Measurements from ENCODE around the gene PPP4R1.
A peak's percentile ranks its signal among the peaks of the same experiment; 100 is the strongest.

The PPP4R1 gene

GRCh38 chr18:9561759-9562158 is 52.6 kb downstream of the PPP4R1 start:
- TF ChIP-seq TAF1 (IDR thresholded peaks at IDR 0.05; ENCODE audit: borderline replicate concordance, low read depth, low read length) (no peak), POLR2AphosphoS5 (IDR thresholded peaks at IDR 0.05; ENCODE audit: low read depth, low read length) (no peak), POLR2A (IDR thresholded peaks at IDR 0.05; ENCODE audit: low read depth, low read length) (no peak)
- FAIRE-seq = no peak
- no peak for DNase-seq (ENCODE audit: insufficient read length)

- DNase-seq (ENCODE audit: insufficient read length) (no peak), FAIRE-seq (no peak)
- no peak for TF ChIP-seq POLR2AphosphoS5 (IDR thresholded peaks at IDR 0.05; ENCODE audit: low read depth, low read length)
- no peak for TF ChIP-seq TAF1 (IDR thresholded peaks at IDR 0.05; ENCODE audit: borderline replicate concordance, low read depth, low read length)
- no peak for TF ChIP-seq POLR2A (IDR thresholded peaks at IDR 0.05; ENCODE audit: low read depth, low read length)
Observed at GRCh38 chr18:9559253-9559652, 55.1 kb downstream of the PPP4R1 start.

GRCh38 chr18:9558387-9559064 is 55.8 kb downstream of the PPP4R1 start:
- TF ChIP-seq POLR2A (IDR thresholded peaks at IDR 0.05; ENCODE audit: low read depth, low read length) (no peak), TAF1 (IDR thresholded peaks at IDR 0.05; ENCODE audit: borderline replicate concordance, low read depth, low read length) (no peak), POLR2AphosphoS5 (IDR thresholded peaks at IDR 0.05; ENCODE audit: low read depth, low read length) (no peak)
- no peak for DNase-seq (ENCODE audit: insufficient read length)
- no peak for FAIRE-seq

GRCh38 chr18:9557250-9557943 is 57.0 kb downstream of the PPP4R1 start:
- DNase-seq (ENCODE audit: insufficient read length) (no peak), FAIRE-seq (peak; percentile 57)
- TF ChIP-seq TAF1 (IDR thresholded peaks at IDR 0.05; ENCODE audit: borderline replicate concordance, low read depth, low read length) = no peak
- TF ChIP-seq POLR2A (IDR thresholded peaks at IDR 0.05; ENCODE audit: low read depth, low read length) = no peak
- no peak for TF ChIP-seq POLR2AphosphoS5 (IDR thresholded peaks at IDR 0.05; ENCODE audit: low read depth, low read length)

GRCh38 chr18:9552616-9553015 is 61.7 kb downstream of the PPP4R1 start:
- no peak for DNase-seq (ENCODE audit: insufficient read length)
- no peak for FAIRE-seq
- no peak for TF ChIP-seq POLR2A (IDR thresholded peaks at IDR 0.05; ENCODE audit: low read depth, low read length)
- TF ChIP-seq TAF1 (IDR thresholded peaks at IDR 0.05; ENCODE audit: borderline replicate concordance, low read depth, low read length) = no peak
- TF ChIP-seq POLR2AphosphoS5 (IDR thresholded peaks at IDR 0.05; ENCODE audit: low read depth, low read length) = no peak

GRCh38 chr18:9552191-9552590 is 62.2 kb downstream of the PPP4R1 start:
- DNase-seq (ENCODE audit: insufficient read length) = no peak
- TF ChIP-seq POLR2A (IDR thresholded peaks at IDR 0.05; ENCODE audit: low read depth, low read length) = no peak
- TF ChIP-seq TAF1 (IDR thresholded peaks at IDR 0.05; ENCODE audit: borderline replicate concordance, low read depth, low read length) = no peak
- no peak for TF ChIP-seq POLR2AphosphoS5 (IDR thresholded peaks at IDR 0.05; ENCODE audit: low read depth, low read length)
- no peak for FAIRE-seq

- DNase-seq (ENCODE audit: insufficient read length) (no peak), FAIRE-seq (no peak)
- no peak for TF ChIP-seq POLR2AphosphoS5 (IDR thresholded peaks at IDR 0.05; ENCODE audit: low read depth, low read length)
- no peak for TF ChIP-seq POLR2A (IDR thresholded peaks at IDR 0.05; ENCODE audit: low read depth, low read length)
- no peak for TF ChIP-seq TAF1 (IDR thresholded peaks at IDR 0.05; ENCODE audit: borderline replicate concordance, low read depth, low read length)
Observed at GRCh38 chr18:9550429-9550828, 63.9 kb downstream of the PPP4R1 start.

GRCh38 chr18:9549405-9549804 is 65.0 kb downstream of the PPP4R1 start:
- DNase-seq (ENCODE audit: insufficient read length) = no peak
- TF ChIP-seq POLR2AphosphoS5 (IDR thresholded peaks at IDR 0.05; ENCODE audit: low read depth, low read length) (no peak), POLR2A (IDR thresholded peaks at IDR 0.05; ENCODE audit: low read depth, low read length) (no peak), TAF1 (IDR thresholded peaks at IDR 0.05; ENCODE audit: borderline replicate concordance, low read depth, low read length) (no peak)

GRCh38 chr18:9547782-9548181 is 66.6 kb downstream of the PPP4R1 start:
- no peak for DNase-seq (ENCODE audit: insufficient read length)
- no peak for TF ChIP-seq TAF1 (IDR thresholded peaks at IDR 0.05; ENCODE audit: borderline replicate concordance, low read depth, low read length)
- no peak for TF ChIP-seq POLR2AphosphoS5 (IDR thresholded peaks at IDR 0.05; ENCODE audit: low read depth, low read length)
- no peak for TF ChIP-seq POLR2A (IDR thresholded peaks at IDR 0.05; ENCODE audit: low read depth, low read length)
- no peak for FAIRE-seq

More at GRCh38 chr18:9549405-9549804, 65.0 kb downstream of the PPP4R1 start:
- FAIRE-seq = no peak

GRCh38 chr18:9546468-9546867 is 67.9 kb downstream of the PPP4R1 start:
- FAIRE-seq (no peak), DNase-seq (ENCODE audit: insufficient read length) (no peak)
- no peak for TF ChIP-seq TAF1 (IDR thresholded peaks at IDR 0.05; ENCODE audit: borderline replicate concordance, low read depth, low read length)
- TF ChIP-seq POLR2A (IDR thresholded peaks at IDR 0.05; ENCODE audit: low read depth, low read length) = no peak

- TF ChIP-seq POLR2AphosphoS5 (IDR thresholded peaks at IDR 0.05; ENCODE audit: low read depth, low read length) (0 out of 2 replicates have a peak, but pooled peaks have one; percentile 20), POLR2A (IDR thresholded peaks at IDR 0.05; ENCODE audit: low read depth, low read length) (no peak)
- no peak for FAIRE-seq
- no peak for DNase-seq (ENCODE audit: insufficient read length)
Observed at GRCh38 chr18:9545029-9545428, 69.3 kb downstream of the PPP4R1 start.

- DNase-seq (ENCODE audit: insufficient read length) (no peak), FAIRE-seq (no peak)
- TF ChIP-seq POLR2A (IDR thresholded peaks at IDR 0.05; ENCODE audit: low read depth, low read length) = no peak
- TF ChIP-seq POLR2AphosphoS5 (IDR thresholded peaks at IDR 0.05; ENCODE audit: low read depth, low read length) = no peak
- TF ChIP-seq TAF1 (IDR thresholded peaks at IDR 0.05; ENCODE audit: borderline replicate concordance, low read depth, low read length) = no peak
Observed at GRCh38 chr18:9542924-9543323, 71.4 kb downstream of the PPP4R1 start.
